GM19438 (cell line): Measurements from ENCODE around the gene SYT3.

Experiments
- ATAC-seq: cut with Tn5 transposase; IDR thresholded peaks from one replicate; pipeline ENCODE4 v1.9.1; 2021; ENCODE audit warnings: low read depth; ENCODE audit not compliant: unreplicated experiment

SYT3 gene, protein sequence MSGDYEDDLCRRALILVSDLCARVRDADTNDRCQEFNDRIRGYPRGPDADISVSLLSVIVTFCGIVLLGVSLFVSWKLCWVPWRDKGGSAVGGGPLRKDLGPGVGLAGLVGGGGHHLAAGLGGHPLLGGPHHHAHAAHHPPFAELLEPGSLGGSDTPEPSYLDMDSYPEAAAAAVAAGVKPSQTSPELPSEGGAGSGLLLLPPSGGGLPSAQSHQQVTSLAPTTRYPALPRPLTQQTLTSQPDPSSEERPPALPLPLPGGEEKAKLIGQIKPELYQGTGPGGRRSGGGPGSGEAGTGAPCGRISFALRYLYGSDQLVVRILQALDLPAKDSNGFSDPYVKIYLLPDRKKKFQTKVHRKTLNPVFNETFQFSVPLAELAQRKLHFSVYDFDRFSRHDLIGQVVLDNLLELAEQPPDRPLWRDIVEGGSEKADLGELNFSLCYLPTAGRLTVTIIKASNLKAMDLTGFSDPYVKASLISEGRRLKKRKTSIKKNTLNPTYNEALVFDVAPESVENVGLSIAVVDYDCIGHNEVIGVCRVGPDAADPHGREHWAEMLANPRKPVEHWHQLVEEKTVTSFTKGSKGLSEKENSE

GRCh38 chr19:50639121-50640112 is at the start of gene SYT3:
TSS of gene SYT3 (minus strand) at chr19:50639881. CDS start at chr19:50637411, 2,470 bp downstream.
- ATAC-seq: no peak

DNA sequence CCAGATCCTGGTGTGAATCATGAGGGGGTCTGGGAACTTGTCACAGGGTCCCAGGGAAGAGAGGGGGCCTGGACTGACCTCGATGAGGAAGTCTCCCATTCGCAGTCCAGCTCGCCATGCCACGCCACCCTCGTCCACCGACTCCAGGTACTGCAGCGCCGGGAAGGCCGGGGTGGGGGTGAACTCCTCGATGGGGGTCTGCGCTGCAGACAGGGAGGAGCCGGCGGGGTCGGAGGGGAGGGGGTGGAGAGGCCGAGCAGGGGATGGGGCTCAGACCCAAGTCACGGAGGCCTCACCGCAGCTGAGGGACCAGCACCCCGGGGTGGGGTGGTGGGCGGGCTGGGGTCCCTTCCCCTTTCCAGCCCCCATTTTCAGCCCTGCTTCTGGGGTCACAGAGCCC is 49.1 kb upstream of the SYT3 start:
- ATAC-seq: no peak

DNA sequence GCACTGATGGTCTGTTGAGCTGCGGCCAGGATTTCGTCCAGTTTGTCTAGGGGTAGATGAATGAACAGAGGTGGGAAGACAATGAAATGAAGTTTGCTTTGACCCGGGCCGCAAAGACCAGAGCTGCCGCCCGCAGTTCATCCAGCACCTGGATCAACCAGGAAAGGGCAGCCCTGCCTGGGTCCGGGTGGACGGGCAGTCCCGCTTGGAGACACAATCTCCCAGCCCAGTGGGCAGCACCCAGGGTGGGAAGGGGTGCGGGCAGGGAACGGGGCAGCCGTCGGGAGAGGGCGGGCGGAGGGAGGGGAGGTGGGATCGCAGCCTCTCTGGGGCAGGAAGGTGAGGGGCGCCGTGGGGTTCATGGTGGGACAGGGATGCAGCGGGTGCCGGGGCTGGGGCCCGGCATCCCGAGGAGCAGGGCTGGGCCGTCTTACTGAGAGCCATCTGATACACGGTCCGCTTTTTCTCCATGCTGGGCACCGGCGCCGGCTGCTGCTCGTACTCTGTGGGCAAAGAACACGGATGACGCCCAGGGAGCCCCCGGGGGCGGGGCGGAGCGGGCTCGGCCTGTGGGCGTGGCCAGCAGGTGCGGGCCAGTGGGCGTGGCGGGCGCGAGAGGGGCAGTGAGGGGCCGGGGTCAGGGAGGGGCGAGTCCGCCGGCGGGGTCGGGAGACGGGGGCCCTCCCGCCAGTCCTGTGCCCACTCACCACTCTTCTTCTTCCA is 46.8 kb upstream of the SYT3 start:
- ATAC-seq: no peak

DNA sequence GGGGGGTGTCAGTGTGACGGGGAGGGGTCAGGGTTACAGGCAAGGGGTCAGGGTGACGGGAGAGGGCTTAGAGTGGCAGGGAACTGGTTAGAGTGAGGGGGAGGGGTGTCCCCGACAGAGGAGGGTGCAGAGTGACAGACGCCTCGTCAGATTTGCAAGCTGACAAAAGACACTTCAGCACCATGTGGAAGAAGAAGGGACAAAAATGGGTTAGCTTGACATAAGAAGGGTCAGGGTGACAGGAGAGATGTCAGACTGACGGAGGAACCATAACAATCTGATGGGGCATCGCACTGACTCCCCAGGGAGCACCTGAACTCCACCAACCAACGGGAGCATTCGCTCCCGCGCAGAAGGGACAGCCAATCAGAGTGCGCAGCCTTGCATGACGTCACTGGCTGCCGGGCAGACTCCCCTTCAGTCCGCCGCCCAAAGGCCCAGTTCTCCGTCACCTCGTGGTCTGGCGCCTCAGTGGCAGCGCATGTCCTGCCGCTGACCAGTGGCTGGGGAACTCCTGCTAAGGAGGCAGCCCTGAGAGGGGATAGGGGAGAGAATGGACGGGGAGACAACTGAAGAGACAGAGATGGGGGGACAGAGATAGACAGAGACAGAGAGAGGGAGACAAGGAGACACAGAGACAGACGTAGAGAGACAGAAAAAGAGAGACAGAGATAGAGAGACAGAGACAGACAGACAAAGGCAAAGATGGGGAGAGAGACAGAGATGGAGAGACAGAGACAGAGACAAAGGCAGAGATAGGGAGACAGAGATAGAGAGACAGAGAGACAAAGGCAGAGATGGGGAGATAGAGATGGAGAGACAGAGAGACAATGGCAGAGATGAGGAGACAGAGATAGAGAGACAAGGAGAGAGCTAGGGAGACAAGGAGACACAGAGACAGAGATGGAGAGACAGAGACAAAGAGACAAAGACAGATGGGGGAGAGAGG is 39.8 kb upstream of the SYT3 start:
- peak; percentile 84 for ATAC-seq

DNA sequence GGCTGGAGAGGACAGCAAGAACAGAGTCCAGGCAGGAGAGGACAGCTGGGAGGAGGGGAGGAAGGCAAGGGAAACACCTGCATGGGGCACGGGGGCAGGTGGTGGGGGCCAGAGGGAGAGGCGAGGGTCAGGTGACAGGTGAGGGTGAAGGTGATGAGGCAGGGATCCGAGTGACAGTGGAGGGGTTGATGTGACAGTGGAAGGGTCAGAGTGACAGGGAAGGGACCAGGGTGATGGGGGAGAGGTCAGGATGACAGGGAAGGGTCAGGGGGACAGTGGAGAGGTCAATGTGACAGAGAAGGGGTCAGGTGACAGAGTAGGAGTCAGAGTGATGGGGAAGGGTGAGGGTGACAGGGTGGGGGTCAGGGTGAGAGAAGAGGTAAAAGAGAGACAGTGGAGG is 38.6 kb upstream of the SYT3 start:
- ATAC-seq: no peak

DNA sequence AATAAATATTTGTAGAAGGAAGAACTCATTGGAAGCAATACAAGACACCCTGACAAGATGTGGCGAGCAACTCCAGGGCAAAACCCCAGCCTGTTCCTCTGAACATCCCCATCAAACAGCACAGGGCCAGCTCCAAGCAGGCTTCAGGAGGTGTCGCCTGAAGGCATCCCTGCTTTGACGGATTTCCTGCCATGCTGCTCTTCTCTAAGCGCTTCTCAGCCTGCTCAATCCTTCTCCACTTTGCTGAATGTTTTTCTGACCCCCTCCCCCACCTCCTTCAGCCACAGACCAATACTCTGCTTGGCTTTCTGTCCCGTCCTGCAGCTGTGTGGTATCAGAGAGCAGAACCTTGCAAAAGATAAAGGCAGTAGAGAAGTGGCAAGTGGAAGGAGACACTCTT is 38.0 kb upstream of the SYT3 start:
- no peak for ATAC-seq

DNA sequence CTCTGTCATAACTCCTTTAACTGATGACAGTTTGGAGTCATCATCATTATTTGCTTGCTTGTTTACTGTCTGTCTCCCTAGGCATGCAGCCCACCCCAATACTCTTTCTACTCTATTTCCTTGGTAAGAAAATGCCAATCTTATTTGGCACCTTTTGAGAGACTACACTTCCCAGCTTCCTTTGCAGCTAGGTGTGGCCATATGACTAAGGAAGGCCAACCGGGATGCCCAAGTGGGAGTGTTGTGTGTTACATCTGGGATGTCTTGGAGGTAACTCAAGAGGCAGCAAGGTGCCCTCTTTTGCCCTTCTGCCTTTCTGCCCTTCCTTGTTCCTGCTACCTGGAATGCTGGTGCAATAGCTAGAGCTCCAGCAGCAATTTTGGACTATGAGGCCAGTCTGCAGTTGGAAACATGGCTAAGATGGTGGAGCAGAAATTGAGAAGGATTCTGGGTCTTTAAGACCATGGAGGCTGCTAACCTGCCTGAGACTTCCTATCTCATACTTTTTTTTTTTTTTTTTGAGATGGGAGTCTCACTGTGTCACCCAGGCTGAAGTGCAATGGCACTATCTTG is 37.0 kb upstream of the SYT3 start:
- ATAC-seq: no peak

DNA sequence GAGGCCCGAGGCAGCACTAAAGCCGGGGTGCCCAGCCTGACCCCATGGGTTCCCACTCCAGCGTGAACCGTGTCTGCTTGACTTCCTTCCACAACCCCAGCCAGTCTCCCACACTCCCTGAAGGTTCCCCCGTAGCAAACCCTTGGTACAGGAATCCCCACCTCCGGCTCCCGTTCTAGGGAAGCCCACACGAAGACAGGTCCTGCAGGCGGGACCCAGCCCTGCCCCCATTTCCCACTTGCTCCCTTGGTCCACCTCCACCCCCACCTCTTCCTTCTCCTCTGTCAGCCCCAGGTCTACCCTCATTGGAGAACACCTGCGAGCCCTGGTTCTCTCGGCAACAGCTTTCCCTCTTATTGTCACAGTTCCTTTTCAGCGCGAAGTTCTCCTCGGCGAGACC is 33.4 kb upstream of the SYT3 start:
- ATAC-seq: no peak

DNA sequence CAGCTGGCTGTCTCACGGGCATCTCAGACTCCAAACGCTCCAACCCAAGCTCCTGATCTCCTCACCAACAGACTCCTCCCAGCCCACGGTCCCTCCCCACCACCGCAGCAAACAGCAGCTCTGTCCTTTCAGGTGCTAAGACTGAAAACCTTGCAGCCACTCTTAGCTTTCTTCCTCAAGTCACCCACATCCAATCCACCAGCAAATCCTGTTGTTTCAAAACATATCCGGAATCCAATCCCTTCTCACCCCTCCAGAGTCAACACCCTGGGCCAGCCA is 30.4 kb upstream of the SYT3 start:
- ATAC-seq: no peak

DNA sequence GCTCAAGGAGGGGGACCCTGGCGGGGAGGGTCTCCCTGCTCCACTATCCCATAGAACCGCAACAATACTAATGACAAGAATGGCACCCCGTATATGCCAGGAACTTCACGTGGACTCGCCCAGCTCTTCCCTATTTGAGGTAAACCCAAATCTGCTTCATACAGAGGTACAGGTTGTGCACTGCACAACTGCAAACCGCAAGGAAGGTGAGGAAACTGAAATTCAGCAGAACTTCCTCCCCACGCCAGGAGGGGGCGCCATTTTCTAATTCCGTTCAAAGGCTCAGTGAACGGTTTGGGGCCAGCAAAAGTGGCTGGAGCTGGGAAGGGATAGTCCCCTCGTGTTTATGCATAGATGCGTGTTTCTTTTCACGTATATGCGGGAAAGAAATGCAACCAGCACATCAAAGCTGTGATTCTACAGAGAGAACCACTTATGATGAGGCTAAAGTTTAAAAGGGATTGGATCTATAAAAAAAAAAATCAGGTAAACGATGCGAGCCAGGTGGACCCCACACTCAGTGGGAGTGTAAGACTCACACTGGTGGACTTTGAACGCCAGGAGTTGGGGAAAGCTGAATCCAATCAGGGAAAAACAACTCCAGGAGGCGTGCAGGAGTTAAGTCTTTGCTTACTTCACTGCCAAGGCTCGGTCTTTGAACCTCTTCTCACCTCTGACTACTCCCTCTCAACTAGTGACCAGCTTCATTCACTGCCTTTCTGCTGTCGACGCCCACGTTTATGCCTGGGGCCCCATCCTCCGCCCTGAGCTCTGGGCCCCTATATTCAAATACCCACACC is 29.8 kb upstream of the SYT3 start:
- ATAC-seq: no peak

GRCh38 chr19:50668879-50669278 is 29.2 kb upstream of the SYT3 start:
- ATAC-seq: no peak

DNA sequence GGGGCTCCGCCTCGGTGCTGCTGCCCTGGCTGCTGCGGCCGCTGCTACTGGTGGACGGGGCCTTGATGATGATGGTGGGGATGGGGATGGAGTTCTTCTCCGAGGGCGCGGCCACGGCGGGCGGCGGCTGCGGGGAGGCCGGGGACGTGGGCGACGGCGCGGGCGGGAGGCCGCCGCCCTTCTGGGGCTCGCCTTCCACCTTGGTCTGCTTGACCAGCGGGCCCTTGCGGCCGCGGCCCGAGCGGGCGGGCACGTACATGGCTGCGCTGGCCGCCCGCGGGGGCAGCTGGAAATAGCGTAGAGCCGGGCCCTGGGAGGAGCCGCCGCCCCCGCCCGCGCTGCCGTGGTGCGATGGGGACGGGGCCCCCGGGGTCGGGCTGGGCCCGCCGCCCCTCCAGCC is 28.7 kb upstream of the SYT3 start:
- no peak for ATAC-seq

- no peak for ATAC-seq
These were observed 28.1 kb upstream of the SYT3 start for GRCh38 chr19:50667759-50668231.

DNA sequence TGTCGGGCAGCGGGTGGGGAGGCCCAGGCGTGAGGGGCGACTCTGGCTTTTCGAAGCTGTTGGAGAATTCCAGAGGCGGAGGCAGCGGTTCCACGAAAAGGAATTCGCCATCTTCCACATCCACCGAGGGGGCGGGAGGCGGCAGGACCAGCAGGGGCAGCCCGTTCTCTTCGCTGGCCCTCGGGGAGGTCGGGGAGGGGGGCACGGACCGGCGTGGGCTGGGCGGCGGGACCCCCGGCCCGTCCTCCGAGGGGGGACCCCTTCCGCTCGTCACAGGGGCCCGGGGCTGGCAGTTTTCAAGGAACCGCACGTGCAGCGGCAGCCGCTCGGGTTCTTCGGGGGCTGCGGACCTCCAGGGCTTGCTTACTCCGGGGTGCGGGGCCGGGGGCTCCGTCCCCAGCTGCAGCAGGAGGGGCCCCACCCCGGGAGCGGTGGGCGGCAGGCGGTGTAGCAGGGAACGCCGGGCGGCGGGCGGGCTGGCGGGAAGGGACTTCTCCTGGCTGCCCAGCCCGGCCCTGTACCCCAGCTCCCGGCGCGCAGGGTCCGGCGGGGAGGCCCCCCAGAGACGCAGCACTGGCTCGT is 27.6 kb upstream of the SYT3 start:
- ATAC-seq: no peak

DNA sequence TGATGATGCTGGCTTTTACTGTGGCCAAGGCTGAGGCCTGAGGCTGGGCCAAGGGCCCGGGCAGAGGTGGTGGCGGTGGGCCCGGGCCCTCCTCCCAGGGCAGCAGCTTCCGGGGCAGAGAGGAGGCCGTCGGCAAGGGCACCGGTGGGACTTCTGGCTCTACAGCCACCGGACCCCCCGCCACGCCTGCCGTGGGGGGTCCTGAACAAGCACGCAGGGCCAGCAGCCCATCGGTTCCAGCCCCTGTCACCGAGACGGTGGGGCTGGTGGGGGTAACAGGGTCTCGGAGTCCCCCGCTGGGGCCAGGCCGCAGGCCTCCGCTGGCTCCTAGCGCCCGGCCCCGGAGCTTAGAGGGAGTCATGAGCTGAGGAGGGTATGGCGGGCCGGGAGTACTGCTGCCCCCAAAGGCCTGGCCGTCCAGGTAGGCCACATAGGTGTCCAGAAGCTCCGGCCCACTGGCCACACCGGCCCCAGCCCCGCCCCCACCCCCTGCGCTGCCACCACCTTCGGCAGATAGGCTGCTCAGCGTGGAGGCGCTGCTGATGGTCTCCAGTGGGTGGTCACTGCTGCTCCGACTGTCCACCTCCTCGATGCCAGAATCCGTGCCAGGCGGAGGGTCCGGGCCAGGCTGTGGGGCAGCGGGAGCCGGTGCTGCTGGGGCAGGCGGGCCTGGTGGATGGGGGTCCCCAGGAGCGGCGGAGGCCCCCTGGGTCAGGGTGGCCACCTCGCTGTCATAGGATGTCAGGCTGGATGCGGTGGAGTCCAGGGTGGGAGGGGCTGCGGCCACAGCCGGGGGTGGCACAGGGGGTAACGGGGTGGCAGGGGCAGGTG is 26.9 kb upstream of the SYT3 start:
- no peak for ATAC-seq

DNA sequence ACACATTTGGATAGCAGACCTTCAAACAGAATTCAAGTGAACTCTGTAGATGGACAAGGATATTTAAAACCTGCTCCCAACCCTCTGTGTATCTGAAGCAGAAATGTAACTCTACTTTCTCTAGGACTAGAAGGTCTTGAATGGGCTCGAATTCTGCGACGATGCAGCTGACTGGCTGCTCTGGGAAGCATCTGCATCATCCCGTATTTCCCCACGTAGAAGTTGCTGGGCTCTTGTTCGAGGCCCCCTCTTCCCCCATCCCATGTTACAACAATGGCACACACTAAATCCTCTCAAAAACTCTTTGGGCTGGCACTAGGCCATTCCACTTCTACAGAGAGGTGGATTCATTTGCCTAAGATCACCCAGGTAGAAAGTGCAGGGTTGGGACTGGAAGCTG is 24.5 kb upstream of the SYT3 start:
- no peak for ATAC-seq

GRCh38 chr19:50663482-50663790 is 23.8 kb upstream of the SYT3 start:
- no peak for ATAC-seq
